SK-N-MC (cell line): ENCODE data around the gene UGT1A4.

Experiments used
- EZH2 ChIP-seq: fragments of 200-600 bp; sonication (generic); IDR thresholded peaks from one replicate; pipeline ENCODE4 v1.6.1; 2017; ENCODE audit warnings: antibody characterized with exemption
- POLR2AphosphoS5 ChIP-seq: IDR thresholded peaks from 2 replicates; pipeline ENCODE4 v1.6.1; 2012; ENCODE audit warnings: mild to moderate bottlenecking, low read depth, low read length, borderline replicate concordance

DNA sequence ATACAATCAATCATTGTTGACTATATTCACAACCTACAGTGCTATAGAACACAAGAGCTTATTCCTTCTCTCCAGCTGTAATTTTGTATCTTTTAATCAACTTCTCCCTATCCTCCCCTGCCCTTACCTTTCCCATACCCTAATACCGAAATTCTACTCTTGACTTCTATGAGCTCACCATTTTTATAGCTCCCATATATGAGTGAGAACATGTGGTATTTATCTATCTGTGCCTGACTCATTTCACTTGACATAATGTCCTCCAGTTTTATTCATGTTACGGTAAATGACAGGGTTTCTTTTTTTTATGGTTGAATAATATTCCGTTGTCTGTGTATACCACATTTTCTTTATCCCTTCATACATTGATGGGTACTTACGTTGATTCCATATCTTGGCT lies 62.2 kb downstream of the UGT1A4 start:
- TF ChIP-seq EZH2: no peak
- TF ChIP-seq POLR2AphosphoS5: no peak
